IPS-18c (cell line): ENCODE results near the gene FGFBP1.

ENCODE experiments used
- H3K4me3 ChIP-seq: 2 replicates; pipeline ENCODE4 v1.7.0; 2013; ENCODE audit warnings: low read depth, mild to moderate bottlenecking, low read length, moderate library complexity; ENCODE audit not compliant: insufficient read depth
- H3K9me3 ChIP-seq: one replicate; pipeline ENCODE4 v1.6.1; 2013; ENCODE audit warnings: mild to moderate bottlenecking, low read length, moderate library complexity; ENCODE audit not compliant: control insufficient read depth, insufficient read depth

FGFBP1 gene

DNA sequence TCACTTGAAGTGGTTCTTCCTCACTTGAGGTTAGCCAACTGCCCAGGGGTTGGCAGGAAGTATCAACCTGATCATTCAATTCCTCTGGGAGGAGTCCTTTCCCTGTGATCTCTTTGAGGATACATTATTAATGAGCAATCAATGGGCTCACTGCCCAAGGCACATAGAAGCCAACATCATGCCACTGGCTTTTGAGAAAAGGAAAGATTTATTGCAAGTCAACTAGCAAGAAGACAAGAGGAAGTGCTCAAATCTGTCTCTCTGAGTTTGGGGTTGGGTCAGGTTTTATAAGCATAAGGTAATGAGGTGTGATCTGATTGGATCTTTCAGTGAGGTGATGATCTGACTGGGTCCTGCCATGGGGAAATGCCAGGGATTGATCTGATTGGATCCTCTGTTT lies 39.6 kb downstream of the FGFBP1 start:
- H3K9me3 ChIP-seq: no peaks in the 10 kb centered on the region
- no peak overlapping the region for H3K4me3 ChIP-seq

DNA sequence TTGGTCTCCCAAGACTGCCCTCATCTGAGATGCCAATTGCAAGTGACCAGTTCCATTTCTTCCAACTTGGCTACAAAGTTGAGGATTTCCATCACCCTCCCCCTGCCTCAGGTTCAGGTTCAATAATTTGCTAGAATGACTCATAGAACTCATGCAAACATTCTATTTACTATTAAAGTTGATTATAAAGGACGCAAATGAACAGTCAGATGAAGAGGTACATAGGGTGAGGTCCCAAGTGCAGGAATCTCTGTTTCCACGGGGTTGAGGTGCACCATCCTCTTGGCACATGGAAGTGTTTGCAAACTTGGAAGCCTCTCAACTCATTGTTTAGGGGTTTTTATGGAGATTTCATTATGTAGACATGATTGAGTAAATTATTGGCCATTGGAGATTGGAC lies 41.0 kb downstream of the FGFBP1 start:
- Histone ChIP-seq H3K9me3 (no peaks in the 10 kb centered on the region), H3K4me3 (no peak overlapping the region)

DNA sequence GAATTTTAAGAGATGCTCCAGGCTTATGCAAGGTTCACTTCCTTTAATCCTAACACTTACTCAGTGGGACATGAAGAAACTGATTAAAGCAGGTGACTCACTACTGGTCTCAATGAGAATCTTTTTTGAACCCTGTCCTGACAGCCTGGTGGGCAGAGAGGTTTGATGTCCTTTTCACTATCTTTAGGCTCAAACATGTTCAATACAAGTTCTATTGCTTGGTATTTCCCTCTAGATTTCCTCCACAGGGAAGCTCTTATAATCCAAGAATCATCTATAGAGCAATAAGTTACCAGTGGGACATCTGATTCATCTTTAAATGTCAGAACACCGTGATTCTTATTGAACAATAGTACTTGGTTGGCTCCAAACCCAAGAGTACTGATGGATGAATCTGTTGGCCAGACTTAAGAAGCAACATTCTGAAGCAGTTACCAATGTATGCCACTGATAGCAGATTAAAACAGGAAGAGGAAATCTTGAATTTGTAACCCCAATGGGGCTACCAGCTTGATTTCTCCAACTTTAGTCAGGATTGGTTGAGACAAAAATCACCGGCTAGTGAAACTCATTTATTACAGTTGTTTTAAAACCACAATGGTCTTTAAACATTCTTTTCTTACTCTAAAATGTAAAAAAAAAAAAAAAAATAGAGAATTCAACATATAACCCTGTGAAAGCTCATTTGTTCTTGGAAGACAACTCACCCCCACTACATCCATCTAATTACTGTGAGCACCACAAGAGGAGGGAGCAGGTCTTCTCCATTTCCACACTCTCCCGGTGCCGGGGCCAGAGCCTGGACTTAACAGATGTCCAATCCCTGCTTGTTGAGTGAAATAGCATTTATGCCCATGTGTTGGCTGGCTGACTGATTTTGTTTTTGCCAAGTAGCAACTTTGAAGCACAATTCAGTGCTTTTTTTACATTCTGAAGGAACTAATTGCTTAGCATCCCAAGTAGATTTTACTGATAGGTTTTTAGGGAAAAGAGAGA lies 43.3 kb downstream of the FGFBP1 start:
- no peak overlapping the region for H3K4me3 ChIP-seq
- no peaks in the 10 kb centered on the region for H3K9me3 ChIP-seq

DNA sequence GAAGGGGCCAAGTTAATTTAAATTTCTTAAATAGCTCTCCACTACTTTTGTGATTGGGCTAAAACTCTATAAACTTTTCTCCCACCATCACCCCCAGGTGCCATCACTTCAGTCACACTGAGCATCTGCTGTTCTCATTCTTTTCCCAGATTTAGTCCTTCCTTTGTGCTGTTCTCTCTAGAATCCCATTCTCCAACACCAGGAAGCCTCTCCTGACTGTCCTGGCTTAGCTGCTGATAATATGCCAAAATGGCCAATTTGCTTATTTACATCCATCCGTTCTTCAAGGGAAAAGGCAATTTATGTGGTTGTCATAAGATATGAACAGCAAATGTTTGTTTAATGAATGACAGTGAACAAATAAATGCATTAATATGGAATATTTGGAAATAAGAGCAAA lies 44.1 kb downstream of the FGFBP1 start:
- Histone ChIP-seq H3K4me3 (no peak overlapping the region), H3K9me3 (no peaks in the 10 kb centered on the region)

DNA sequence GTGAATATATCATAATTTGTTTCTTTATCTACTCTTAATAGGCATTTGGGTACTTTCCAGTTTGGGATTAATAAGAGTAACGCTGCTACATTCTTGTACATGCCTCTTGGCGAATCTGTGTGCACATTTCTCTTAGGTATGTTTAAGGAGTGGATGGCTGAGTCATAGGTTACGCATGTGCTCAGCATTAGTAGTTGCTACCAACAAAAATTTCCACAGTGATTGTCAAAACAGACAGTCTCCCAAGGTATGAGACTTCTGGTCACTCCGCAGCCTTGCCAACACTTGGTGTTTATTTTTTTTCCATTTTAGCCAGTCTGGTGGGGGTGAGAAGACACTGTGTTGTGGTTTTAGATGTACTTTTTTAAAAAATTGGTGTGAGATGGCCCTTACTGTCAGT lies 44.6 kb downstream of the FGFBP1 start:
- no peak overlapping the region for H3K4me3 ChIP-seq
- H3K9me3 ChIP-seq: no peaks in the 10 kb centered on the region

DNA sequence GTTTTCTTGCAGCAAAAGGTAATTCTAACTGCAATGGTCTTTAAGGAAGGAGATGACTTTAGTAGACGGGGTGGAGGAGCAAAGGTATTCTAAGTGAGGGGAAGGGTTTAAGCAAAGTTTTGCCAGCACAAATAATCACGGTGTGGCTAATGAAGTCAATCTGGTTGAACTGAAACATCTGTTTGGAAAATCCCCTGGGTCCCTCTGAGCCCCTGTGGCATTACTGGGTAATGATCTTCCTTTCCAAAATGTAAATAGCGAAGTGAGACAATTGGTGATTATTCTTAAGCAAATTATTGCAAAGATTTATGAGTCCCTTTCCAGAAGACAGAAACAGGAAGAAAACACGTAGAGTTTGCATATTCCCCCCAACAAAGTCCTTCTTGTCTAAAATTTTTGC lies 47.2 kb downstream of the FGFBP1 start:
- H3K9me3 ChIP-seq: no peaks in the 10 kb centered on the region
- H3K4me3 ChIP-seq: no peak overlapping the region

DNA sequence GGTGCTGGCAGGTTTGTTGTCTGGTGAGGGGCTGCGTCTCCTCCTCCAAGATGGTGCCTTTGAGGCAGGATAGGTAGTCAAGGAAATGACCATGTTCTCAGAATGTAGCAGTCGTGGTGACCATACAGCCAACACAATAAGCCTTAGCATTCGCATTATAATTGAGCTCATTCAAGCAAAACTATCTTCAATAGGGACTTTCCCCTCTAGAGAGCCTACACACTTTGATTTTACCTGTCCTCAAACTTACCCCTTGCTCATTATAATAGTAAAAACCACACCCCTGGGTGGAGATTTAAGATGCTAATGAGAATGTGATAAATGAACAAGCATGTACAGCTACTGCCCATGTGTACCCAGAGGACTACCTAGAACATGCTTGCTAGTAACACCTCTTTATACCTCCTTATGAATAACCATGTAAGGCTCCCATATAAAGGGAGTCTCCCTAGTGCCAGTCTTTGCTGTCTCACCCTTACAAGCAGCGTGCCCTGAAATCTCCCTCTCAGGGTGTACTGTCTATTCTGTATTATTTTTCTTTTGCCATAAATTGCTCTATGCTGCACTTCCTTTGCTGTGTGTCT lies 48.2 kb downstream of the FGFBP1 start:
- no peak overlapping the region for H3K4me3 ChIP-seq
- H3K9me3 ChIP-seq: no peaks in the 10 kb centered on the region

DNA sequence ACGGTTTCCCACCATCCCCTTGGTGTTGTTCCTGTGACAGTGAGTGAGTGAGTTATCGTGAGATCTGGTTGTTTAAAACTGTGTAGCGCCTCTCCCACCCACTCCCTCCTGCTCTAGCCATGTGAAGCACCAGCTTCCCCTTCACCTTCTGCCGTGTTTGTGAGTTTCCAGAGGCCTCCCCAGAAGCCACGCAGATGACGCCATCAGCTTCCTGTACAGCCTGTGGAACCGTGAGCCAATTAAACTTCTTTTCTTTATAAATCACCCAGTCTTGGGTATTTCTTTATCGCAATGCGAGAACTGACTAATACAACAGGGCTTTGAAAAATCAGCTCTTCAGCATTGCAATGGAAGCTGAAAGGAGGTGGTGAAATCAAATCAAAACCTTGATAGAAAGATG lies 50.0 kb downstream of the FGFBP1 start:
- no peaks in the 10 kb centered on the region for H3K9me3 ChIP-seq
- H3K4me3 ChIP-seq: no peak overlapping the region
